HG03378 (cell line): ENCODE data around the gene TAF15.

Source experiments
- ATAC-seq: cut with Tn5 transposase; IDR thresholded peaks from one replicate; pipeline ENCODE4 v1.9.1; 2021; ENCODE audit warnings: mild to moderate bottlenecking, moderate library complexity; ENCODE audit not compliant: unreplicated experiment

TAF15 gene

DNA sequence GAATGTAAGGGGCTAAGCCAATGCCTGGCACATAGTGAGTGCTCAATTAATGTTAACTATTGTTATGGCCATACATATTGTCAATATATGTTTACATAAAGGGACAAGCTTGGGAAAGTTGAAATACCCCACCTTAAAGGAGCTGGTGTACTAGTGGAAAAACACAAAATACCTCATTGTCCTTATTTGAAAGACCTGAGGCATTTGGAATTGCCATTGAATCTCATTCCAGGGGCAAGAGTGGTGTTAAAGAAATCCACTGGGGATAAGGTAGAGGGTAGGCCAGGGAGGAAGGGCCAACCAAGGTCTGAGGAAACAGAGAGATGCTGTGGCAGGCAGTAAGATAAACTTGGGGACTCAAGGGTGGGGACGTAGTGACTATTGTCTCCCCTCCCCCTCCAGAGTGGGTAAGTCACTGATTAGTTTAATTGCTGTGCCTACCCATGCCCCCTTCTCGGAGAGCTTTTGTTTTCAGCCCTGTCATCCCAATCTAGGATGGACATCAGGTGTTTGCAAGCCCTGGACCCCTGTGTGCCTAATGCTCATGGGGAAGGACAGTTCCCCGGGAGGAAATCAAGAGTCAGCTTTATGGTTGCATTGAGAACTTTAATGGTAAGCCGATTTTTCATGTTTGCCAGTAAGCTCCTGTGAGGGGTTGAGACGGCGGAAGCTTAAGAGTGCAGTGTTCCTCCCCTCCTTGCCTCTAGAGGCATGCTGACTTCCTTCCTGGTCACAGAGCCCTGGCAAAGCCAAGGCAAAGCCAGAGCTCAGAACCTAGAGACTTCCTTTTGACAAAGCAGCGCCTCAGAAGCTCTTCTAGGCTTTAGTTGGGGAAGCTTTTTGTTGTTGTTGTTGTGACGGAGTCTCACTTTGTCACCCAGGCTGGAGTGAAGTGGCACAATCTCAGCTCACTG is 61.9 kb downstream of the TAF15 start:
- ATAC-seq, result no peak

DNA sequence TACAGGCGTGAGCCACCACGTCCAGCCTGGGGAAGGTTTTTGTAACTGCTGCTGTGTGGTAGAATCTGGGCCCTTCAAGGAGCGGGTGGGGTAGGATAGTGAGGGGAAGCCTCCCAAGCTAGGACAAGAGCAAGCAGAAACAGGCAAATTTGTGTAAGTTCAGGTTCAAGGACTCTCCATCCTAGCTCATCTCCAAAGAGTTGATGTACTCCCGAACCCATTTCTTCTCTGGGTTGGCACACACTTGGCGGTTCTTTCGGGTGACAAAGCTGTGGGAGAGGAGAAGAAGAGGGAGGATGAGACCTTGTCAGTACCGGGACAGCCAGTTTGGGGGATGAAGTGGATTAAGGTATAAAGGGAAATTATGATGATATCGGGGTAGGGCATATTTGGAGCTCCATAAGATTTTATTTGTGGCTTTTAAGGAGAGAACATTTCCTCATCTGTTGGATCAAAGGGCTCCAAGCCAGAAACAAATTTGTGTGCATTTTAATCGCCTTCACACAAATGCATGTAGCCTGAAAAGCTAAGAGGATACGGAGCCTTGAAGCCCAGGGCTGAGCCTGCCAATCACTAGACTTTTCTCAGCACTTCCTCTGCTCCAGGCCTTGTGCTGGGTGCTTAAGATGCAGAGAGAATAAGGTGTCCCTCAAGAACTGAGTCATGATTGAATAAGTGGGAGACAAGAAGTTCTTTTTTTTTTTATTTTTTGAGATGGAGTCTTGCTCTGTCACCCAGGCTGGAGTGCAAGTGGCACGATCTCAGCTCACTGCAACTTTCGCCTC is 63.1 kb downstream of the TAF15 start:
- no peak for ATAC-seq

DNA sequence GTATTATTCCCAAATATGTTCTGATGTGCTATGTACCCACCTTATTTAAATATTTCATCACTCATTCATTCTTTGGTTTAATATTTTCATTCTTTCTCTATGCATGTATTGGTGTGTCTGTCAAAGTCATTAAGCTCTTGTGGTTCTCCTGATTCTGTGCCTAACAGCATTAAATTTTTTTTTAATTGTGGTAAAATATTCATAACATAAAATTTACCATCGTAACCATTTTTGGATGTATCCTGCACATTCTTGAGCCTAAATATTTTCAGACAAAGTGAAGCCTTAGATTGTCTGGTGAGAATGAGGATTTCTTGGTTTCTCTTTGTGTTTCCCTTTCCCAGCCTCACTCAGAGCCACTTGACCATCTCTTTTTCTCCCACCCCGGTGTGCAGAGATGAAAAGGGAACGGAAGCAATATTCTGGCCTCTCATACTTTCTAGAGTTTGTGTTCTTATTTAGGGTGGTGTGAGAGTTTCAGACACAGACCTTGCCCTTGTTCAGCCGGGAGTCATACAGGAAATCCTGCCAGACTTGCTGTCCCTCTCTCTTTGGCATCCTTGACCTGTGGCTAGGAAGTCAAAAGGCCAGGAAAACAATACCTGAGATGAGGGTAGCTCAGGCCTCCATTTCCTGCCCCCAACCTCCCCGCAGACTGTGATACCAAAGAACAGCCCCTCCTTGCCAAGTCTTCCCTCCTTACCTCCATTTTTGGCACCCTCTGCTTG is 66.0 kb downstream of the TAF15 start:
- ATAC-seq, result no peak

DNA sequence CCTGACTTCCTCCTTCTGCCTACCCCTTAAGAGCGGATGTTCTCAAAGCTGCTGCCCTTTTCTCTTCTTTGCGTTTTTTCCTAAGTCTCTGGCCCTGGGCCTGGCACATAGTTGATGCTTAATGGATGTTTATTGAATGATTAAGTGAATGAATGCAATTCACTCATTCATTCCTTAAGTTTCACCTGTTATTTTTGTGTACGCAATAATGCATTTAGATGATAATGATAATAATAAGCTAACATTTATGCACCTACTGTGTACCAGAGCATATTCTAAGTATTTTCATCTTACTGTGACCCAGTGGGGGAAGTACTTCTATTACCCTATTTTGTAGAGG is 66.5 kb downstream of the TAF15 start:
- no peak for ATAC-seq

DNA sequence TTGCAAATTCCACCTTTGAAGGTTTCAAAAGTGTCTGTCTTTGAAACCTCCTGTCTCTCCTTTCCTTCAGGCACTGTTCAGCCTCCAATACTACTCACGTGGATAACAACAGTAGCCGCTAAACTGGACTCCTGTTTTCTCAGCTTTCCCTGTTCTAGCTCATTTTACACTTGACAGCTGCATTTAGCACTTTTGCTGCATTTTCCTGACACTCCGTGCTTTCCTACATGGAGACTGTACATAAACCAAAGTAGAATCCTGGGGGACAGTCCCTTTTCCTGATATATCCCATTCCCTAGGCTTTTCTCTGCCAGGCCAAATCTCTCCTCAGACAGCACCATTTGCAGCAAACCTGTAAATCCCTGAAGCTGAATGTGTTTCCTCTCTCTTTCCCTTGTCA is 67.2 kb downstream of the TAF15 start:
- ATAC-seq, result no peak

DNA sequence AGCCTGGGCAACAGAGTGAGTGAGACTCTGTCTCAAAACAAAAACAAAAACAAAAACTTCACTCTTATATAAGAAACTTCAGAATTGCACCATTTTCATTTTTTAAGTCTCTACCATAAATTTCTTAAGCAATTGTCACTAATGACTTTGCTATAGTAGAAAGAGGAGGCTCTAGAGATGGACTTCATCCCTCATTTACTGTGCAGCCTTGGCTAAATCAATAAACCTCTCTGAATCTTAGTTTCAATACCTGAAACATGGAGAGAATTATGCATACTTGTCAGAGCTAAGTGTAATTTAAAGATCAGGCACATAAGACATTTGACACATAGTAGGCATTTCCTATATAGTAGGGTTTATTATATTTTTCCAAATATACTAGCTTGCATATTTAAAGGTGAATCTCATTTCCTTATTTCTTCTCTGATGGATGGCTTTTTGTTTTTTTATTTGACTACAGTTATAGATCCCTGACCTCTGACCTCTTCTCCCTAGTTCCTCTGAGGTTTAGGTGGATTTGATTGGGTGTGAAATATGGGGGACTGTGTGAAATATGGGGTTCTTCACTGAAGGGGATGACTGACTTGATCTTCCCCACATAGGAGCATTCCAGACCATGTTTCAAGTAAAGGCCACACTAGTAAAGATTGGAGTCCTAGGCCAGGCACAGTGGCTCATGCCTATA is 68.2 kb downstream of the TAF15 start:
- ATAC-seq, result no peak

DNA sequence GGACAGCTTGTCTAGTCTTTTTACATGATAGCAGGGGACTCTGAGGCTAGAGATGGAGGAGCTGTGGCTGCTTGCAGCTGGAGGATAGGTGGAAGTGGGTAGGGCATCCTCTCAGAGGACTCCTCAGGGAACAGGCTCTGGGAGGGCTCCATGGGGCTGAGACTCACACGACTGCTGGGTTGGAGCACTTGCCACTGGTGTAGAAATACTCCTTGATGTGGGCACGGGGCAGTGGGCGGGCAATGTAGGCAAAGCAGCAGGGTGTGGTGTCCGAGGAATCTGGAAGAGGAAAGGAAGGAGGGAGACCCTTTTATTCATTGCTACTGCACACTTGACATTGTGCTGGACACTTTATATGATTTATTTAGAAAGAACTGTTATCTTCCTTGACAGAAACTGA is 69.1 kb downstream of the TAF15 start:
- no peak for ATAC-seq

DNA sequence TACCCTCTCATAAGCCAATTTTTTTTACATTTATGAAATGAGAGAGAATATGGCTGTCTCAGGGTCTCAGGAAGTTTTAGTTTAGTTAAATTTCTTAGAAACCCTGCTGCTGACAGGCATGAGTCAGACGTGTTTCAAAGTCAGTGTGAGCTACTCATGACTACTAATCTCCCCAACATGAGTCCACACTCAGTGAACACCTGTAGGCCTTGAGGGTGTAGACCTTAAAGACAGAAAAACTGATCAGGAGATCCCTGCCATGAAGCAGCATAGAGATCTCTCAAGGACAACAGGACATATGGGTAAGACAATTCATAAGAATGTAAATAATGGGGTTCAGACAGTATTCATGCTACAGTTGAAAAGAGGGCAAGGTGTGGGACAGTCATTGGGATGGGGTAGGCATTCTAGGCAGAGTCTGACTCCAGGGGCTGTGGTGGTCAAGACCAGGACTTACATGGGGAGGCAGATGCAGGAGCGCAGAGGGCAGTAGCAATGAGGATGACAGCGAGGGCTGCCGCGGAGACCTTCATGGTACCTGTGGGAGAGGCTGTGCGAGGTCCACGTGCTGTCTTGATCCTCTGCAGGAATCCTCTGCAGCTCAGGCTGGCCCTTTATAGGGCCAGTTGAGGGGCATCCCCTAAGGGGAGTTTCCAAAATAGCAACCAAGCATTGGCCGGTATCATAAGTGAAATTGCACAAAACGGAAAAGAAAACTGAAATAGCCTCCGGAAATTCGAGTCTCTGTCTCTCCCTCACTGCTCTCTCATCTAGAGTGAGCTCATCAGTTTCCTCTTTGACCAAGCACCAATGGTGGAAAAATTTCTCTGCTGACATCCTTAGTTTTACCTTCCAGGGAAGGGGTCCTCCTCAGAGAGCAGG is 70.7 kb downstream of the TAF15 start, which contains the start of gene CCL5:
TSS of gene CCL5 (minus strand) at position 588 of the 882 bp plus-strand sequence.
- peak; percentile 91 for ATAC-seq

DNA sequence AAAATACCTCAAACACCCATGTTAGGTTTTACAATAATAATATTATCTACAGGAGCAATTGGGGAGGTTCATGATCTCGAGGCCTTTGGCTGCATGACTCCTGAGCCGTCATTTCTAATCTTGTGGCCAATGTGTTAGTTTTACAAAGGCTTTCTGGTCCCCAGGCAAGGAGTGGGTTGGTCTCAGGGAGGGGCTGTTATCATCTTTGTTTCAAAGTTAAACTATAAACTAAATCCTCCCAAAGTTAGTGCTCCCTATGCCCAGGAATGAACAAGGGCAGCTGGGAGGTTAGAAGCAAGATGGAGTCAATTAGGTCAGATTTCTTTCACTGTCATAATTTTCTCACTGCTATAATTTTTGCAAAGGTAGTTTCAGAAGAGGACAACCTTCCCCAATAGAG is 80.0 kb downstream of the TAF15 start:
- ATAC-seq, result no peak

DNA sequence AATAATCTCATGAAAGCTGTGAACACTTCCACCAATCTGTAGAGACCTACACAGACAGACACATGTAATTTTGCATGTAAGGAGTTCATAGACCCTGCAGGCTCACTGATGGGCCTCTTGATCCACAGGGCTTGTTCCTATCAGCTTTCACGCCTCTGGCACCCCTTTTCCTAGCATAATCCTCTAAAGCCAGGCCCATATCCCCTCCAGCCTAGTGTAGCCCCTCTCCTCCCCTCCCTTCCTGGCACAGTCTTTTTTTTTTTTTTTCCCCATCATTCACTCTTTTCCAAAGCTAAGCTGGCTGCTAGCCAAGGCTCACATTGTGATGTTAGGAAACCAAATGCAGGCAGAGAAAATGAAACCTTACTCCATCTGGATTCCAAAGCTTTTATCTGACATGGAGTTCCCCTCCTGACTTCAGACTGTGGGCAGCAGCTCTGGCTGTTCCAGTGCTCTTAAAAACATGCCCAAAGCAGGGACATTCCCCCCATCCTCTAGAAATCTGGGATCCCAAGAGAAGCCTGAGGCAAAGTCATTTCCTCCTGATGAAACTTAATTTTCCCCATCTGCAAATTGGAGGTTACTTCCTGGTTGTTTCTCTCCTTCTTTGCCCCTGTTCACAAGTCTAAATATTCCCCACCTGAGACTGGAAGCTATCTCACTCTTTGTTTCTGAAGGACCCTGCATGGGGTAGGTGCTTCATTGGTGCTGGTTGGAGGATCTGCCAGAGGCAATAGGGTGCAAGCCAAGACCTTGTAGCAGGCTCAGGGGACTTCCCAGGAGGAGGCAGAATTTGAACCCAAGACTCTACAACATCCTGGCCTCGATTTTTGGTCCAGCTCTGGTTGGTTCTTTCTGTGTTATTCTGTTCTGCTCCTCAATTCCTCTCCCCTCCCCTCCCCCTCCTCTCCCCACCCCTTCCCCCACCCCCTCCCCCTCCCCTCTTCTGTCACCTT is 80.8 kb downstream of the TAF15 start:
- ATAC-seq, result no peak

DNA sequence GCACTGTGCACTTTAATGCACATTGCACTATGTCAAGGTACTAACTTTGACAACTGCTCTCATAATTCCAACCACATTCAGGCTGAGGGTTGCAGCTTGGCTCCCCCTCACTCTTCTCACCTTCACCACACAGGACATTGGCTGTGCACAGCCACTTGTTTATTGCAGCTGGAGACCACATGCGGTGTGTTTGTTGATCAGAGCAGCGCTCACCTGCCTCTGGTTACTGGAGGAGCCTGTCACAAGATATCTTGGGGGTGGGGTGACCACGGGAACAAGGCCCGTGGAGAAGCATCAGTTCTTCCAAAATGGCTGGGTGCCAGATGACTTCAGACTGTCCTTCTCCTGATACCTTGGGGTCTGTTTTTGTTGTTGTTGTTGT is 81.5 kb downstream of the TAF15 start:
- no peak for ATAC-seq

DNA sequence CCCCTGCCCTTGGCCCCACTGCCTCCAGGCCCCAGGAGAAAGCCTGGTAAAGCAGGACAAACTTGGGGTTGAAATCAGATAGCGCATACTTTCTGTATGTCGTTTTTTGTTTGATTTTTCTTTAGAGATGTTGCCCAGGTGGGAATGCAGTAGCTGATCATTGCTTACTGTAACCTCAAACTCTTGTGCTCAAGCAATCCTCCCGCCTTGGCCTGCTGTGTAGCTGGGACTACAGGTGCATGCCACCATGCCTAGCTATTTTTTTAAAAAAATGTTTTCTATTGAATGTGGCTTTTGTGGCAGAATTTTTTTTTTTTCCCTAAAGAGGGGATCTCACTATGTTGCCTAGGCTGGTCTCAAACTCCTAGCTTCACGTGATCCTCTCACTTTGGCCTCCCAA is 82.0 kb downstream of the TAF15 start:
- no peak for ATAC-seq

DNA sequence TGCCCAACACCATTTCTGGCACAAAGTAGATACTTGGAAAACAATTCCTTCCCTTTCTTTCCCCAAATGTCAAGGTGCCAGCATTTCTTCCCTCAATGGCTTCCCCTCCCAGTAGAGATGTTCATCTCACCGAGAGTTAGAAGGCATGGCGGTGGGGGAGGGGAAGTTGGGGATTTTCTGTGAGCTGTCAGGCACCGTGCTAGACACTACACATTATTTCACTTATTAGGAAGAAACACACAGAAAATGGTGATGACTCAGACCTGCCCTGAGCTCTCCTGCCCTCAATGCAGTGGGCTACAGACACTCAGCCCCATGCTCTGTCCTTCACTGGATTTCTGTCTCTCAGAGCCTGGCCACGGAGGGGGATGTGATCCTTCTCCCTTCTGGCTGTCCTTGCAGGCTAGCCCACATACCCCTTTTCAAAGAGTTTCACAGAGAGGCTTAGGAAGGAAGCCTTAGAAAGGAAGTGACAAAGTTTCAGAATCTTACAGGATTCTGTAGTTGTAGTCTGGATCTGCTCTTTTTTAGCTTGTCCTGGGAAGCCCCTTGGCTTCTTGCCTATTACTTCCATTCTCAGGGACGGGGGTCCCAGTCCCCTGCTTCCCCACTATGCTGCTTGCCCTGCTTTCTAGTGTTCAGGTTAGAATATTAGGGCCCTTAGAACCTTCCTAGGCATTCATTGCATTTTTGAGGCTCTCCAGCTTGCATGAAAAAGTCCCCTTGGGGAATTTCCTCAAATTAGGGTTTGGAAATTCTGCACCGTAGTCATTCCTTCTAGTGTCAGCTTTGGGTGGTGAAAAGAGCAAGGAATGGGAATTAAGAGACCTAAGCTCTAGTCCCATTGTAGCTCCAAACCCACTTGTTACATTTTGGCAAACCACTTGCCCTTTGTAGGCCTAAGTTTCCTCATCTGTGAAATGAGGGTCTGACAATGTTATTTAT is 83.1 kb downstream of the TAF15 start:
- no peak for ATAC-seq

DNA sequence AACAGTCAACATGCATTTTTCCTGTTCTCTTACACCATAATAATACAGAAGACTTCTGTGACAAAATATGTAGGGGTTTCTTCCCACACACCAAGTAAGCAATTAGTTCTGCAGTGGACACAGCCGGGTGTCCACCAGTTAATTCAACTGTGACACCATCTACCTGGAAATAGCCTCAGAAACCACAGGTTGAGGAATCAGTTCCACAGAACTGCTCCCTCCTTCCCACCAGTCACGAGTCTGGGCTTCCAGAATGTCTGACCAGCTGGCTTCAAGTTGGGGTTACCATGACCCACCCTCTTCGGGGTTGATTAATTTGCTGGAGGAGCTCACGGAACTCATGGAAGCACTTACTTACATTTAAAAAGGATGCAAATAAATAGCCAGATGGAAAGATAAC is 84.5 kb downstream of the TAF15 start:
- no peak for ATAC-seq

DNA sequence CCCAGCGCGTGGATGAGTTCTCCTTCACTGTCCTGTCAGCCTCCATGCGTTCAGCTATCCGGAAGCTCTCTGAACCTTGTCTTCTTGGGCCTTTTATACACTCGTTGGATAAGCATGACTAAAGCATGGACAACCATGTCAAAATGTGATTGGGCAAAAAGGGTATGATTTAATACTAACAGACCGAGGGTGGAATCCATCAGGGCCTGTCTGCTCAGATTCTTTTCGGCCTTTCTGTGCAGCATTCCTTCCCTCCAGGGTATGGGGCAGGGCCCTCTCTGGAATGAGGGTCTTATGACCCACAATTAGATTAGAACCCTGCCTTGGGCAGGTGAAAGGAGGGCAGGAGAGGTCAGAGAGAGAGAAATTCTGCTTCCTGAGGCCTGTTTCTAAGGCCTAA is 84.9 kb downstream of the TAF15 start:
- no peak for ATAC-seq

DNA sequence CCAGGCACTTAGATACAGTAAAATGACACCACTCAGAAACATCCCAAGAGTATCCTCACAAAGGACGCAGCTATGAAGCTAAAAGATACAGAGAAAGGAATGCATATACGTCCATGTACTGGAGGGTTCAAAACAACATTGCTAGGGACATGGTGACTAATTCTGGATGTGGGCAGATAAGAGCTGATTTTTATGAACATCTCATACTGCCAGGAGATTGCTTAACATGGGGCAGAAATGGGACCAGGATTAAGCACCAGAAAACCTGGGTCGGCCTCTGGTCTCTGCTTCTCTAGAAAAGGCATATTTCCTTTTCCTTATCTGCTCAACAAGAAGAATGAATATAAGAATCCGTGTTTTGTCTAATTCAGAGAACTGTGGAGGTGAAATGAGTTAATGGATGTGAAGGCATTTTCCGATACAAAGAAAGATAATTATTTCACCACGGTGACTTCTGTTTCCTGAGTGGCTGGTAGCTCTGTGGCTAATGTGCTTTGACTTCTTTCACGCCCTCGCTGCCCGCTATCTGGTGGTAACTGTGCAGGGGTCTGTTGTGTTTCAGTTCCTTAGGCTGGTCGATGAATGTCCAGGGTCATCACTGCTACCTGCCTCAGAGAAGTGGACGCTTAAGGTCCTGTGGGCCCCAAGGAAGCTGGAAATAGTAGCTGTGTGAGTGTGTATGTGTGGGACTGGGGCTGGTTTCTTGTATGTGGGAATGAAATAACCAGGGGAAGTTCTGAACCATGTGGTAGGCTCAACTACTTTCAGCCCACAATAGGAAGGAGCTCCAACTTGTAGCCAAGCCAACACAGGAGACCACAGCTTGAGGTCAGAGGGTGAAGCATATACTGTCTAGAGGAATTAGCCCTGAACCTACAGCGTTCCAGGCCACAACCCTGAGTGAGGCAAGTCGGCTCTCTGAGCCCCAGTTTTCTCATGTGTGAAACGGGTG is 86.6 kb downstream of the TAF15 start:
- ATAC-seq, result peak; percentile 50
